Measurements from ENCODE around the gene PGS1. TPM values are rescaled to one million over a fixed set of nuclear protein-coding genes. Genes with fewer than 3 reads are reported as not detected.

The PGS1 gene
- total RNA-seq, 1 experiment from 2014 or later, result 26.8 TPM

DNA sequence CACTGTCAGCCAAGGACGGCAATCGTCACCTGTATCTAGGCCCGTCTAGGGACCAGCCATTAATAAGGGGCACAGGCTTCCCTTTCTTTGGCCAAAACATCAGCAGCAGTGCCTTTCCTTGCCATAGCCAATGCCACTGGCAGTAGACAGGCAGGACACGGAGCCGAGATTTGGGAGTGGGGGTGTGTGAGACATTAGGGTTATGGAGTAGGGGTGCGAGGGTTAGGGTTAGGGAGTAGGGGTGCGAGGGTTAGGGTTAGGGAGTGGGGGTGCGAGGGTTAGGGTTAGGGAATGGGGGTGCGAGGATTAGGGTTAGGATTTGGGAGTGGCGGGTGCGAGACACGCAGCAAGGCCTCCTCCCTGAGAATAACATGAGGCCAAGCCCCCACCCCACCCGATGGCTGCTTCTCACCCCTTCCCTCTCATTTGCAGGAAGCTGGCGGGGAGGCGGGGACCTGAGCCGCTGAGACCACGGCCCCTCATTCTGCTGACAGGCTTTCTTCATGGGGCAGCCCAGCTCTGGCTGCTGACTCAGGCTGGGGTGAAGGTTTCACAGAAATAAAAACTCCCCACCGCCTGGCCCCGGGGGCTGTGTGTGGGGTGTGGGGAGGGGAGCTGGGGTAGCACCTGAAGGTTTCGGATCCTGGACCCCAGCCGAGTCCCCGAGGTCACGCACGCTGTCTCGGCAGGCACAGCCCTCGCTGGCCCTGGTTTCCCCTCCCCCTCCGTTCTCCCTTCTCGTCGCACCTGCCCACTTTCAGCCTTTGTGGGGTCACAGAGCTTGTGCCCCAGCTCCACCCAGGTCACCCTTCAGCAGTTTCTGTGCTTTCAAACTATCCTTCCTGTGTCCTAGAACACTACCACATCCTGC lies 93.8 kb downstream of the PGS1 start:
- DNase-seq (ENCODE audit: low read depth), result no peak

DNA sequence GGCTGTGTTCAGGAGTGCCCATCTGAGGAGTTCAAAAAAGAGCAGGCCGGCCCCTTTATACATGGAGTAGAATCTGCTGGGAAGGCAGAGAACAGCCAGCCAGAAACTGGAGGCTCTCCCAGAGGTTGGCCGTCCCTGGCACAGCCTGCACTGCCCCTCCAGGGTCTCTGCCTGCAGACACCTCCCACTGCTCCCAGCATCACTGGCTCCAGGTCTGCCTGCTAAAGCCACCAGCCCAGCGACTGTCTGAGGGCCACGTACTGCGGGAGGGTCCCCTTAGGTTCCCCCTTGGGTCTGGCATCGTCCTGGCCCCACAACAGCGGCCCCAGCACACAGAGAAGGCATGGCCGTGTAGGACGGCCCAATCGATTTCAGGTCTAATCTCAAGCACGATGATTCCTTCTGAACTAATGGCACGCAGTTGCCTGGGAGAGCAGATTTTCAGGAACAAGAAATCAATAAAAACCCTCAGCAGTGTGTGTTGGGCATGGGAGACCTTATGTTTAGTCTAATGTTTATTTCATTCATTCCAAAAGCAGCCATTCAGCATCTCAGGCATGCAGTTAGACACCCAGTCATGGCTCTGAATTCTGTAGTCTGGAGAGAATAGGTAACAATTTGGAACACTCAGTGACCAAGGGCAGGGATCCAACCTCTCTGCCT lies 95.6 kb downstream of the PGS1 start:
- no peak for DNase-seq (ENCODE audit: low read depth)

Other genes with a start within 250 kb of the PGS1 start
- 0.80 and 4.6 TPM in 2 replicates for gene TMC6, start 249.9 kb upstream of the PGS1 start, total RNA-seq (2014; rRNA removed; shearing (Covaris generic))
- not detected in 2 replicates for gene TMC8, start 247.9 kb upstream of the PGS1 start, total RNA-seq (2014; rRNA removed; shearing (Covaris generic))
- gene C17orf99, start 232.3 kb upstream of the PGS1 start, total RNA-seq (2014; rRNA removed; shearing (Covaris generic)), result not detected in 2 replicates
- 14.8 and 19.4 TPM in 2 replicates for gene SYNGR2, start 210.1 kb upstream of the PGS1 start, total RNA-seq (2014; rRNA removed; shearing (Covaris generic))
- 111 and 130 TPM in 2 replicates for gene TK1, start 191.6 kb upstream of the PGS1 start, total RNA-seq (2014; rRNA removed; shearing (Covaris generic))
- 12.1 and 14.8 TPM in 2 replicates for gene AFMID, start 191.3 kb upstream of the PGS1 start, total RNA-seq (2014; rRNA removed; shearing (Covaris generic))
- gene BIRC5, start 164.4 kb upstream of the PGS1 start, total RNA-seq (2014; rRNA removed; shearing (Covaris generic)), result 223 and 248 TPM in 2 replicates
- gene TMEM235, start 147.0 kb upstream of the PGS1 start, total RNA-seq (2014; rRNA removed; shearing (Covaris generic)), result not detected in 2 replicates
- 25.3 and 27.9 TPM in 2 replicates for gene SOCS3, start 18.6 kb upstream of the PGS1 start, total RNA-seq (2014; rRNA removed; shearing (Covaris generic))
- 1.0 and 1.7 TPM in 2 replicates for gene DNAH17, start 198.7 kb downstream of the PGS1 start, total RNA-seq (2014; rRNA removed; shearing (Covaris generic))

Data from Daoy (cell line).